Natural killer cell (primary cell): ENCODE results near the gene NFATC3. TPM values are rescaled to one million over a fixed set of nuclear protein-coding genes. Genes with fewer than 3 reads are reported as not detected.

Experiments used
- ATAC-seq, 3 donors: fragments of 150-1000 bp in 2 of 3; fragments of 200-7000 bp in 1 of 3; cut with Tn5 transposase; 1 replicate in 1 of 3; 2 replicates in 2 of 3; pipeline ENCODE4 v1.10.0; 2021; ENCODE audit warnings: mild to moderate bottlenecking in 2 of 3, moderate library complexity in 2 of 3
- DNase-seq, 2 donors: peaks; one replicate each; pipeline versions ENCODE4 v3.0.0 to v3.0.0-alpha.2; 2013 to 2021; ENCODE audit warnings: mixed read lengths in 1 of 2
- H3K27ac ChIP-seq: one replicate; pipeline ENCODE4 v1.5.1; 2013; ENCODE audit warnings: mild to moderate bottlenecking, low read length
- H3K27me3 ChIP-seq: one replicate; pipeline ENCODE4 v1.6.1; 2013; ENCODE audit warnings: low read length; ENCODE audit not compliant: control insufficient read depth, insufficient read depth
- H3K36me3 ChIP-seq: one replicate; pipeline ENCODE4 v1.6.1; 2013; ENCODE audit warnings: low read length; ENCODE audit not compliant: control insufficient read depth, insufficient read depth
- H3K4me1 ChIP-seq: one replicate; pipeline ENCODE4 v1.6.1; 2013; ENCODE audit warnings: low read length; ENCODE audit not compliant: control insufficient read depth, insufficient read depth
- H3K4me3 ChIP-seq: one replicate; pipeline ENCODE4 v1.5.1; 2013; ENCODE audit warnings: low read length
- H3K9me3 ChIP-seq: one replicate; pipeline ENCODE4 v1.6.1; 2013; ENCODE audit warnings: low read length; ENCODE audit not compliant: control insufficient read depth, insufficient read depth
- H3K27ac Mint-ChIP-seq, 2 donors: one replicate each; pipeline ENCODE4 v1.8.0; 2022; ENCODE audit warnings: mild to moderate bottlenecking in 2 of 2, mixed read lengths in 2 of 2, moderate library complexity in 1 of 2
- H3K27me3 Mint-ChIP-seq, 2 donors: one replicate each; pipeline ENCODE4 v1.8.0; 2022; ENCODE audit warnings: low read depth in 2 of 2, mixed read lengths in 2 of 2
- H3K36me3 Mint-ChIP-seq: one replicate; pipeline ENCODE4 v1.8.0; 2022; ENCODE audit warnings: mixed read lengths
- H3K4me1 Mint-ChIP-seq, 2 donors: one replicate each; pipeline ENCODE4 v1.8.0; 2022; ENCODE audit warnings: mixed read lengths in 2 of 2
- H3K4me3 Mint-ChIP-seq: one replicate; pipeline ENCODE4 v1.8.0; 2022; ENCODE audit warnings: mild to moderate bottlenecking, moderate library complexity, mixed read lengths
- H3K9me3 Mint-ChIP-seq, 2 donors: one replicate each; pipeline ENCODE4 v1.8.0; 2022; ENCODE audit warnings: mixed read lengths in 2 of 2
- CTCF ChIP-seq: fragments of 200-600 bp; IDR thresholded peaks from one replicate; pipeline ENCODE4 v1.8.0; 2022; ENCODE audit warnings: antibody characterized with exemption
- WGBS: methylation state at CpG from one replicate; pipeline ENCODE4 v1.1.7; 2013; ENCODE audit warnings: missing lambda C conversion rate; ENCODE audit not compliant: insufficient coverage; 5-methylcytosine and 5-hydroxymethylcytosine counted together
- intact Hi-C: fragments of 100-400 bp; cut with micrococcal nuclease; formaldehyde crosslinking; loops from one replicate; pipeline ENCODE4 v1.14.2; 2022
- total RNA-seq, 4 donors: library from RNA; stranded (reverse); fragments of 120-200 nt in 1 of 4; gene quantifications; one replicate each; pipeline versions ENCODE4 v1.2.3 to v1.2.4, GENCODE V29; 2013 to 2022

Gene NFATC3
- total RNA-seq, 3 donors from 2014 or later (not counting 1 experiment from before 2014, with no cell fraction given): 241 to 282 (median 263) TPM

- Mint-ChIP-seq H3K27me3 (no peaks in the 10 kb centered on the region), H3K4me1 (peaks cover 11 to 26% of the 10 kb centered on the region in 2 donors), H3K27ac (peak within 1 kb of the TSS; percentile 81 to 91), H3K36me3 (no peaks in the 10 kb centered on the region), H3K9me3 (no peaks in the 10 kb centered on the region), H3K4me3 (peak within 1 kb of the TSS; percentile 99)
- Histone ChIP-seq H3K9me3 (no peaks in the 10 kb centered on the region), H3K36me3 (no peaks in the 10 kb centered on the region), H3K27ac (no peak within 1 kb of the TSS), H3K4me3 (peak within 1 kb of the TSS; percentile 93), H3K27me3 (no peaks in the 10 kb centered on the region), H3K4me1 (peaks cover 36% of the 10 kb centered on the region)
- under 1% methylated on average over 74 of the region's 75 CpGs for WGBS
- DNase-seq (peak; percentile 96 to 97), ATAC-seq (peak; percentile 98 to 99 (median 98))
- intact Hi-C loops: loop anchor here (2.0 kb wide), 1 partner anchor 20 kb away; the partner anchor contains the start of gene SLC7A6
- no peak for TF ChIP-seq CTCF
Observed at GRCh38 chr16:68244903-68245853, 160.0 kb downstream of the NFATC3 start, which contains the start of gene PLA2G15. Gene PLA2G15, plus strand, starts transcription at chr16:68245373. Its CDS starts 54 bp downstream, at chr16:68245427.

- ATAC-seq (no peak), DNase-seq (no peak)
- WGBS: 94% methylated on average over 7 of the region's 7 CpGs
- H3K27ac Mint-ChIP-seq: peak overlapping the region in 1 of 2 donors; percentile 91
- intact Hi-C loops: no loop called here
- Histone ChIP-seq H3K9me3 (no peaks in the 10 kb centered on the region), H3K36me3 (no peaks in the 10 kb centered on the region), H3K27ac (no peak overlapping the region), H3K4me3 (no peak overlapping the region), H3K4me1 (peaks cover 35% of the 10 kb centered on the region), H3K27me3 (no peaks in the 10 kb centered on the region)
- no peaks in the 10 kb centered on the region for H3K27me3 Mint-ChIP-seq
- no peaks in the 10 kb centered on the region for H3K9me3 Mint-ChIP-seq
- no peaks in the 10 kb centered on the region for H3K36me3 Mint-ChIP-seq
- TF ChIP-seq CTCF: no peak
- peak overlapping the region; percentile 99 for H3K4me3 Mint-ChIP-seq
- H3K4me1 Mint-ChIP-seq: peaks cover 11 to 26% of the 10 kb centered on the region in 2 donors
Observed at GRCh38 chr16:68246121-68246520, 161.0 kb downstream of the NFATC3 start.

DNA sequence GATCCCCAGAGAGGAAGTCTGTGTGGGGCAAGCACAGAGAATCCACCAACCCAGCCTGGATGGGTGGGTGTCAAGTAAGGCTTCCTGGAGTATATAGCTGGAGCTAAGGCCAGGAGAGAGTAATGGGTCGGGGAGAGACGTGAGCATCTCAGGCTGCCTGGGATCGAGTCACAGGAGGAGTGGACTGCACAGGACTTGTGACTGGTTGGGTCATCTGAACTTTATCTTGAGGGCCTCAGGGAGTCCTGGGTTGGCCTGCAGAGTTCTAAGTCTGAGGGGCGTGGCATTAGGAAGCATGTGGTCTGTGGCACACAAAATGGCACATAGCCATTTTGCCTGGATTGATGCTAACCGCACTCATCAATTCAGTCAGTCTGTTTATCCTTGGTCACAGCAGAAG, 161.5 kb downstream of the NFATC3 start:
- ATAC-seq: no peak
- no peak overlapping the region for H3K4me3 ChIP-seq
- Mint-ChIP-seq H3K27me3 (no peaks in the 10 kb centered on the region), H3K36me3 (no peaks in the 10 kb centered on the region), H3K4me1 (peaks cover 11 to 26% of the 10 kb centered on the region in 2 donors), H3K27ac (no peak overlapping the region), H3K9me3 (no peaks in the 10 kb centered on the region), H3K4me3 (no peak overlapping the region)
- no peak overlapping the region for H3K27ac ChIP-seq
- peaks cover 35% of the 10 kb centered on the region for H3K4me1 ChIP-seq
- intact Hi-C loops: no loop called here
- no peak for DNase-seq
- TF ChIP-seq CTCF: no peak
- H3K27me3 ChIP-seq: no peaks in the 10 kb centered on the region
- H3K36me3 ChIP-seq: no peaks in the 10 kb centered on the region
- no peaks in the 10 kb centered on the region for H3K9me3 ChIP-seq
- 96% methylated on average over 5 of the region's 5 CpGs for whole genome bisulfite sequencing
